ENCODE results near the gene KRT37. TPM values are rescaled to one million over a fixed set of nuclear protein-coding genes. Genes with fewer than 3 reads are reported as not detected.
"Not testable (repeated sequence)": the region's sequence is repeated elsewhere in the genome, so short reads cannot be mapped to it uniquely, and the experiment has no call there.

Gene KRT37
- total and polyA plus RNA-seq, 2 of the 13 experiments (the other 11 are each of a cell fraction or from before 2014, with no cell fraction given): 0.69 TPM; not detected in 1

DNA sequence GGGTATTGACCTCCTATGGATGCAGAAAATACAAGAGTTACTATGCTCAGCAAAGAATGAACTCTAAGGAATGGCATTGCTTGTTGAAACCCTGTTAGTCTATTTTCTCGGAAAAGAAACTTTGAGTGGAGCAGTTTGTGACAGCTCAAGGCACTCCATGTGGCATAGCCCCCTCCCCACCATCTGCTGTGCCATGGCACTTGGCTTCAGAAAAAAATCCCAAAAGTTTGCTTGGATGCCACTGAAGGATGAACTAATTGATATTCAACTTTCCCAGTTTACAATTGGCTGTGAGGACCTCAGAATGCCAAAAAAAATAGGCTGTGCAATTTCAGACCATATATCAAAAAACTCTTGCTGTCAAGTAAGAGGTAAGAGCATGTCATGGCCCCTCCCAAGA is 28.8 kb downstream of the KRT37 start:
- ATAC-seq (no peak), FAIRE-seq (no peak), DNase-seq (ENCODE audit: low spot score) (no peak)
- no peaks in the 10 kb centered on the region for H3K36me3 ChIP-seq (replicated peaks in 1 of 2; ENCODE audit: control insufficient read depth in 1 of 2, insufficient read depth in 2 of 2, low read length in 2 of 2)
- H3K4me1 ChIP-seq (ENCODE audit: insufficient read depth, low read length): no peaks in the 10 kb centered on the region
- intact Hi-C loops (cut with micrococcal nuclease; ENCODE audit: unreplicated experiment) (no loop called here), in situ Hi-C loops (cut with HindIII; ENCODE audit: extremely low pct_ligation_motif_present, low pct_unique_long_range_greater_than_20kb) (no loop called here)
- H3K27ac ChIP-seq (ENCODE audit: extremely low read length, insufficient read depth, low read length): no peak overlapping the region
- no peaks in the 10 kb centered on the region for H3K79me2 ChIP-seq (ENCODE audit: insufficient read depth, low read length)
- WGBS (ENCODE audit: low lambda C conversion rate): 28% methylated on average over 1 of the region's 1 CpG
- CTCF ChIA-PET (ENCODE audit: low intra/inter-chr PET ratio, low total read pairs): no interaction called here
- no peak overlapping the region for H3K4me3 ChIP-seq (replicated peaks in 1 of 3; ENCODE audit: insufficient read depth in 1 of 3, low read depth in 2 of 3, low read length in 3 of 3)
- no peak overlapping the region for H2AFZ ChIP-seq (ENCODE audit: low read length)
- POLR2A ChIA-PET: no interaction called here
- peaks cover 2 to 11% of the 10 kb centered on the region in 2 experiments; a peak in 3 of 5 replicates for H3K27me3 ChIP-seq (ENCODE audit: control insufficient read depth in 1 of 2, insufficient read depth in 2 of 2, low read length in 2 of 2)
- no peak overlapping the region for H3K4me2 ChIP-seq (ENCODE audit: low read depth, low read length)
- no peak overlapping the region for H3K9ac ChIP-seq (ENCODE audit: insufficient read depth, low read depth, low read length)
- H3K9me3 ChIP-seq (ENCODE audit: low read length): no peaks in the 10 kb centered on the region
- TF ChIP-seq, protein P1, sequence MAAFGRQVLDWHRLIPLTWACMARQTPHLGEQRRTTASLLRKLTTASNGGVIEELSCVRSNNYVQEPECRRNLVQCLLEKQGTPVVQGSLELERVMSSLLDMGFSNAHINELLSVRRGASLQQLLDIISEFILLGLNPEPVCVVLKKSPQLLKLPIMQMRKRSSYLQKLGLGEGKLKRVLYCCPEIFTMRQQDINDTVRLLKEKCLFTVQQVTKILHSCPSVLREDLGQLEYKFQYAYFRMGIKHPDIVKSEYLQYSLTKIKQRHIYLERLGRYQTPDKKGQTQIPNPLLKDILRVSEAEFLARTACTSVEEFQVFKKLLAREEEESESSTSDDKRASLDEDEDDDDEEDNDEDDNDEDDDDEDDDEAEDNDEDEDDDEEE (CRISPR knock-in tag; IDR thresholded peaks at IDR 0.05): no peak
- TF ChIP-seq STAT5B (CRISPR knock-in tag; IDR thresholded peaks at IDR 0.05) (no peak), HDAC1 (CRISPR knock-in tag; IDR thresholded peaks at IDR 0.05) (no peak)
- TF ChIP-seq, protein P2, sequence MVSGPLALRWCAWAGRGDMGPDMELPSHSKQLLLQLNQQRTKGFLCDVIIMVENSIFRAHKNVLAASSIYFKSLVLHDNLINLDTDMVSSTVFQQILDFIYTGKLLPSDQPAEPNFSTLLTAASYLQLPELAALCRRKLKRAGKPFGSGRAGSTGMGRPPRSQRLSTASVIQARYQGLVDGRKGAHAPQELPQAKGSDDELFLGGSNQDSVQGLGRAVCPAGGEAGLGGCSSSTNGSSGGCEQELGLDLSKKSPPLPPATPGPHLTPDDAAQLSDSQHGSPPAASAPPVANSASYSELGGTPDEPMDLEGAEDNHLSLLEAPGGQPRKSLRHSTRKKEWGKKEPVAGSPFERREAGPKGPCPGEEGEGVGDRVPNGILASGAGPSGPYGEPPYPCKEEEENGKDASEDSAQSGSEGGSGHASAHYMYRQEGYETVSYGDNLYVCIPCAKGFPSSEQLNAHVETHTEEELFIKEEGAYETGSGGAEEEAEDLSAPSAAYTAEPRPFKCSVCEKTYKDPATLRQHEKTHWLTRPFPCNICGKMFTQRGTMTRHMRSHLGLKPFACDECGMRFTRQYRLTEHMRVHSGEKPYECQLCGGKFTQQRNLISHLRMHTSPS (CRISPR knock-in tag; IDR thresholded peaks at IDR 0.05; ENCODE audit: low read depth): no peak
- TF ChIP-seq, protein P3, sequence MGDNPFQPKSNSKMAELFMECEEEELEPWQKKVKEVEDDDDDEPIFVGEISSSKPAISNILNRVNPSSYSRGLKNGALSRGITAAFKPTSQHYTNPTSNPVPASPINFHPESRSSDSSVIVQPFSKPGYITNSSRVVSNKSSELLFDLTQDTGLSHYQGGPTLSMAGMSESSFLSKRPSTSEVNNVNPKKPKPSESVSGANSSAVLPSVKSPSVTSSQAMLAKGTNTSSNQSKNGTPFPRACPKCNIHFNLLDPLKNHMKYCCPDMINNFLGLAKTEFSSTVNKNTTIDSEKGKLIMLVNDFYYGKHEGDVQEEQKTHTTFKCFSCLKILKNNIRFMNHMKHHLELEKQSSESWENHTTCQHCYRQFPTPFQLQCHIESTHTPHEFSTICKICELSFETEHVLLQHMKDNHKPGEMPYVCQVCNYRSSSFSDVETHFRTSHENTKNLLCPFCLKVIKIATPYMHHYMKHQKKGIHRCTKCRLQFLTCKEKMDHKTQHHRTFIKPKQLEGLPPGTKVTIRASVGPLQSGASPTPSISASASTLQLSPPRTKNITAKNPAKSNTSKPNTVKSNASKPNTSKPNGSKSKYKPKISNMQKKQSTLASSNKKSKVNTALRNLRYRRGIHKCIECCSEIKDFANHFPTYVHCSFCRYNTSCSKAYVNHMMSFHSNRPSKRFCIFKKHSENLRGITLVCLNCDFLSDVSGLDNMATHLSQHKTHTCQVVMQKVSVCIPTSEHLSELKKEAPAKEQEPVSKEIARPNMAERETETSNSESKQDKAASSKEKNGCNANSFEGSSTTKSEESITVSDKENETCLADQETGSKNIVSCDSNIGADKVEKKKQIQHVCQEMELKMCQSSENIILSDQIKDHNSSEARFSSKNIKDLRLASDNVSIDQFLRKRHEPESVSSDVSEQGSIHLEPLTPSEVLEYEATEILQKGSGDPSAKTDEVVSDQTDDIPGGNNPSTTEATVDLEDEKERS (CRISPR knock-in tag; IDR thresholded peaks at IDR 0.05): no peak
- H4K20me1 ChIP-seq (ENCODE audit: insufficient read depth, low read length): no peaks in the 10 kb centered on the region
- BruUV-seq (replicated peaks): no TSS peak

DNA sequence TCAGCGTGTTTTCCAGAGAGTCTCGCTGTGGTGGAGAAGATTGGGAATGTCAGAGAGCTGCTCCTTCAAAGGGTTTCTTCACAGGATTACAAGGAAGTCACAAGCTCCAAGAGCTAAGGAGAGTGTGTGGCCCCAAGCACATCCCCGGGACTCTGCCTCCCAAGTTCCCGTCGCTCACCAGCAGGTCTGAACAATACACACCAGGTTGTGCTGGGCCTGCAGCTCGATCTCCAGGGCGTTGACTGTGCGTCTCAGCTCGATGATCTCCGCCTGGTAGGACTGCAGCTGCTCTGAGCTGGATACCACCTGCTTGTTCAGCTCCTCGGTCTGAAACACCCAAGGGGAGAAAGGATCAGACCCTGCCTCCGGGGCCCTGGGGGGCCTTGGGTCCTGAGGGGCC is 29.3 kb downstream of the KRT37 start:
- H3K4me2 ChIP-seq (ENCODE audit: low read depth, low read length); H4K20me1 ChIP-seq (ENCODE audit: insufficient read depth, low read length); BruUV-seq (replicated peaks); H3K9me3 ChIP-seq (ENCODE audit: low read length); DNase-seq (ENCODE audit: low spot score); in situ Hi-C loops (cut with HindIII; ENCODE audit: extremely low pct_ligation_motif_present, low pct_unique_long_range_greater_than_20kb); H3K36me3 ChIP-seq (replicated peaks in 1 of 2; ENCODE audit: control insufficient read depth in 1 of 2, insufficient read depth in 2 of 2, low read length in 2 of 2); POLR2A ChIA-PET; H2AFZ ChIP-seq (ENCODE audit: low read length); H3K4me1 ChIP-seq (ENCODE audit: insufficient read depth, low read length); H3K27ac ChIP-seq (ENCODE audit: extremely low read length, insufficient read depth, low read length); H3K9ac ChIP-seq (ENCODE audit: insufficient read depth, low read depth, low read length); H3K4me3 ChIP-seq (replicated peaks in 1 of 3; ENCODE audit: insufficient read depth in 1 of 3, low read depth in 2 of 3, low read length in 3 of 3); CTCF ChIA-PET (ENCODE audit: low intra/inter-chr PET ratio, low total read pairs); intact Hi-C loops (cut with micrococcal nuclease; ENCODE audit: unreplicated experiment); H3K79me2 ChIP-seq (ENCODE audit: insufficient read depth, low read length); ATAC-seq; FAIRE-seq: not testable (repeated sequence)
- WGBS (ENCODE audit: low lambda C conversion rate): 41% methylated on average over 10 of the region's 12 CpGs
- H3K27me3 ChIP-seq (ENCODE audit: control insufficient read depth in 1 of 2, insufficient read depth in 2 of 2, low read length in 2 of 2): peaks cover 2 to 11% of the 10 kb centered on the region in 2 experiments; a peak in 3 of 5 replicates

Data from HepG2 (cell line).